Thyroid gland (tissue), 4 donors: ENCODE data around the gene TBR1. TPM values are rescaled to one million over a fixed set of nuclear protein-coding genes. Genes with fewer than 3 reads are reported as not detected.

Source experiments
- DNase-seq, 2 donors: peaks; one replicate each; pipeline ENCODE4 v3.0.0-alpha.2; 2019
- H3K27ac ChIP-seq, 3 donors: fragments of 200-600 bp; sonication (generic); 1 replicate in 2 of 3; 2 replicates in 1 of 3; pipeline ENCODE4 v1.5.1; 2016 to 2019; ENCODE audit warnings: mild to moderate bottlenecking in 1 of 3, moderate library complexity in 1 of 3
- H3K27me3 ChIP-seq: fragments of 200-600 bp; sonication (generic); one replicate; pipeline ENCODE4 v1.5.1; 2019
- H3K36me3 ChIP-seq, 2 donors: fragments of 200-600 bp; sonication (generic); one replicate each; pipeline ENCODE4 v1.5.1; 2016 to 2019
- H3K4me1 ChIP-seq, 2 donors: fragments of 200-600 bp; sonication (generic); one replicate each; pipeline ENCODE4 v1.5.1; 2017 to 2019
- H3K4me3 ChIP-seq, 3 donors: fragments of 200-600 bp; sonication (generic); replicated peaks in 1 of 3; 1 replicate in 2 of 3; 2 replicates in 1 of 3; pipeline ENCODE4 v1.5.1; 2016; ENCODE audit warnings: mild to moderate bottlenecking in 1 of 3
- H3K9me3 ChIP-seq: fragments of 200-600 bp; sonication (generic); one replicate; pipeline ENCODE4 v1.5.1; 2017
- CTCF ChIP-seq, 6 experiments: fragments of 200-600 bp in 3 of 6; fragments of 450-650 bp in 3 of 6; sonication (generic) in 3 of 6; IDR thresholded peaks; one replicate each; pipeline ENCODE4 v1.5.1; 2016 to 2019; ENCODE audit warnings: antibody characterized with exemption in 6 of 6, mild to moderate bottlenecking in 2 of 6, inconsistent platforms in 1 of 6, moderate library complexity in 1 of 6
- POLR2A ChIP-seq, 2 donors: fragments of 450-650 bp; IDR thresholded peaks; one replicate each; pipeline ENCODE4 v1.6.1; 2017; ENCODE audit warnings: antibody characterized with exemption in 2 of 2, mild to moderate bottlenecking in 2 of 2, moderate library complexity in 1 of 2
- WGBS, 2 donors: methylation state at CpG; one replicate each; pipeline ENCODE4 v1.1.5; 2017; 5-methylcytosine and 5-hydroxymethylcytosine counted together
- intact Hi-C: fragments of 100-400 bp; cut with DNase I; formaldehyde crosslinking; loops from one replicate; pipeline ENCODE4 v1.15.1; 2023
- small RNA-seq: library from RNA; depleted of rRNA; stranded (forward); fragments of <200 nt; gene quantifications from one replicate; pipeline ENCODE3, GENCODE V24; 2016
- total RNA-seq, 4 donors: library from RNA; depleted of rRNA; stranded (reverse); fragments of >200 nt; gene quantifications; one replicate each; pipeline ENCODE4 v1.2.3, GENCODE V29; 2016

TBR1 gene
- total RNA-seq, 4 donors from 2014 or later: 0.11 TPM; not detected in 3

DNA sequence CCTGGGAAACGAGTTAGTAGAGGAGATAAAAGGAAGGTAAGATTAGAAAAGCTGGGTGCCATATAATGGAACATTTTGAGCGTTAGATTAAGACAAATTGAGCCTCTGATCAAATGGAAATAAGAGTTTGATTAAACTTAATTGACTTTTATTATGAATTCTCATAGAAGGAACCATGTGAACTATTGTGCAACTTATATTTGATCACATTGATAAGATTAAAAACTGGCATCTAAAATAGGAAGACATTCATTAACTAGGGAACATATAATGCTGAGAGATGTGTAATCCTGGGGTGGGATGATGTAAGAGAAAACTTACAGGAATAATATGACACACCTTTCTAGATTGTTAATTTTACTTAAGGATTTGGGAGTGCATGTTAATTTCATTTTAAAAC lies 22.5 kb downstream of the TBR1 start:
- no peaks in the 10 kb centered on the region for H3K4me1 ChIP-seq
- no peak for DNase-seq

GRCh38 chr2:161445097-161445496 lies 29.0 kb downstream of the TBR1 start:
- intact Hi-C loops: no loop called here
- Histone ChIP-seq H3K4me1 (no peaks in the 10 kb centered on the region), H3K4me3 (no peak overlapping the region), H3K27me3 (no peaks in the 10 kb centered on the region), H3K27ac (no peak overlapping the region), H3K9me3 (no peaks in the 10 kb centered on the region), H3K36me3 (no peaks in the 10 kb centered on the region)
- WGBS, 2 donors: 95 to 98% methylated on average over 12 of the region's 12 CpGs
- no peak for DNase-seq
- no peak for TF ChIP-seq CTCF (IDR thresholded peaks at IDR 0.05)
- no peak for TF ChIP-seq POLR2A (IDR thresholded peaks at IDR 0.05)

More for the DNA sequence above, 22.5 kb downstream of the TBR1 start:
- Histone ChIP-seq H3K27me3 (no peaks in the 10 kb centered on the region), H3K36me3 (no peaks in the 10 kb centered on the region), H3K27ac (no peak overlapping the region), H3K9me3 (no peaks in the 10 kb centered on the region), H3K4me3 (no peak overlapping the region)
- 55 to 60% methylated on average over 2 of the region's 2 CpGs for WGBS, 2 donors
- intact Hi-C loops: no loop called here
- no peak for TF ChIP-seq CTCF (IDR thresholded peaks at IDR 0.05)

GRCh38 chr2:161448431-161448830 lies 32.3 kb downstream of the TBR1 start:
- DNase-seq: no peak
- no peaks in the 10 kb centered on the region for H3K36me3 ChIP-seq
- no peaks in the 10 kb centered on the region for H3K4me1 ChIP-seq
- no peaks in the 10 kb centered on the region for H3K9me3 ChIP-seq
- no peaks in the 10 kb centered on the region for H3K27me3 ChIP-seq
- H3K27ac ChIP-seq: no peak overlapping the region
- TF ChIP-seq CTCF (IDR thresholded peaks at IDR 0.05) (no peak), POLR2A (IDR thresholded peaks at IDR 0.05) (no peak)
- intact Hi-C loops: no loop called here
- no peak overlapping the region for H3K4me3 ChIP-seq

- Histone ChIP-seq H3K27ac (no peak overlapping the region), H3K27me3 (no peaks in the 10 kb centered on the region), H3K4me1 (no peaks in the 10 kb centered on the region), H3K36me3 (no peaks in the 10 kb centered on the region), H3K9me3 (no peaks in the 10 kb centered on the region), H3K4me3 (no peak overlapping the region)
- 83 to 91% methylated on average over 2 of the region's 2 CpGs for whole genome bisulfite sequencing, 2 donors
- no peak for DNase-seq
- intact Hi-C loops: no loop called here
- TF ChIP-seq POLR2A (IDR thresholded peaks at IDR 0.05) (no peak), CTCF (IDR thresholded peaks at IDR 0.05) (no peak)
These were observed 55.5 kb downstream of the TBR1 start for GRCh38 chr2:161471631-161472030.

DNA sequence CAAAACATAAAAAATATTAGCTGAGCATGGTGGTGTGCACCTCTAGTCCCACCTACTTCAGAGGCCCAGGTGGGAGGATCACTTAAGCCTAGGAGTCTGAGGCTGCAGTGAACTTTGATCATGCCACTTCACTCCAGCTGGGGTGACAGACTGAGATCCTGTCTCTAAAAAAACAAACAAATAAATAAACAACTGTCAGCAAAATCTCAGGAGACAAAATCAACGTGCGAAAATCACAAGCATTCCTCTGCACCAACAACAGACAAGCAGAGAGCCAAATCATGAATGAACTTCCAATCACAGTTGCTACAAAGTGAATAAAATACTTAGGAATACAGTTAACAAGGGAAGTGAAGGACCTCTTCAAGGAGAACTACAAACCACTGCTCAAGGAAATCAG lies 58.8 kb downstream of the TBR1 start:
- Histone ChIP-seq H3K4me1 (no peaks in the 10 kb centered on the region), H3K36me3 (no peaks in the 10 kb centered on the region), H3K27me3 (no peaks in the 10 kb centered on the region), H3K27ac (no peak overlapping the region), H3K4me3 (no peak overlapping the region), H3K9me3 (no peaks in the 10 kb centered on the region)
- no peak for DNase-seq
- intact Hi-C loops: no loop called here
- no peak for TF ChIP-seq POLR2A (IDR thresholded peaks at IDR 0.05)
- 88% methylated on average over 2 of the region's 2 CpGs for whole genome bisulfite sequencing, 2 donors

Small RNAs within 50 kb of the gene (small RNA-seq; reads per million reads assigned to genes)
- not detected for gene RNA5SP108

Other genes starting within 250 kb of the TBR1 start
- 10 to 100 TPM; 33.2 to 63.0 (median 57.1) TPM for gene PSMD14, start 107.9 kb upstream of the TBR1 start, total RNA-seq
- gene SLC4A10, start 208.1 kb downstream of the TBR1 start, total RNA-seq: under 1 TPM in 2 of 4 donors, not detected in 2; 0.22 to 0.24 TPM